T1000 (cell line): ENCODE results near the gene KCNJ12.
"Not testable (repeated sequence)": the region's sequence is repeated elsewhere in the genome, so short reads cannot be mapped to it uniquely, and the experiment has no call there.

Experiments
- DNase-seq: peaks from one replicate; lab custom pipeline; 2025; ENCODE audit warnings: mixed read lengths; lab: John Stamatoyannopoulos, UW

KCNJ12 gene

DNA sequence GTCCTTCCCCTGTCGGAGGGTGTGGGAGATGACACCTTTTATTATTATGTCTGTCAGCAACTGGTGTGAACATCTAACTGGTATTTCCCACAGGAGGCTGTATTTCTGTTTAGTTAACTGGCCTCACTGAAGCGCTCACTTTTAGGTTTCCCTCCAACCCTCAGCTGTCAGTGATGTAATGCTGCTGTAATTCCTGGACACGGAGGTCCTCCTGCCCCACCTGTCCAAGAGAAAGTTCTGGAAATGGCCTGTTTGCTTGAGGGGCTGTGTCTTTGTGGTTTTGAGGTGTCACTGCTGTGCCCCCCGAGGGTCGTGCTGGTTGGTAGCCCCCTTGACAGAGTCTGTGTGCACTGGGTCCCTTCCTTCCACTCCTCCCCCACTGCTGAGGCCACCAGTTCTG lies 11.5 kb downstream of the KCNJ12 start:
- DNase-seq = no peak

DNA sequence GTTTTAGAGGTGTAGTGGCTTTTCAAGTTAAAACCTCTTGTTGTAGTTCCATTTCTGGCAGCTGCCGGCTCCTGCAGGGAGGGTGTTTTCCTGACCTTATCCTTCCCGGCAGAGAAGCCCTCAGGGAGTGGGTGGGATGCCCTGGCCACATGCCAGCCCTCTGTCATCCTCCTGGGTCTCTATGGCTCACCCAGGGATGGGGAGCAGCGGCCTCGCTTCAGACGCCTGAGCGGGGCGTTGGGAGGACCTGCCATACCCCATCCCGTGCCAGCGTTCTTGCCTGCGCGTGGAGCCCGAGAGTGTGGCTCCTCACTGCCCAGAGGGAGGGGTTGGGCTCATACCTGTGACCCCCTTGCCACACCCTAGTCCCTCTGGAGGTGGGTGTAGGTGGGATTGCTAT lies 11.9 kb downstream of the KCNJ12 start:
- DNase-seq = no peak

DNA sequence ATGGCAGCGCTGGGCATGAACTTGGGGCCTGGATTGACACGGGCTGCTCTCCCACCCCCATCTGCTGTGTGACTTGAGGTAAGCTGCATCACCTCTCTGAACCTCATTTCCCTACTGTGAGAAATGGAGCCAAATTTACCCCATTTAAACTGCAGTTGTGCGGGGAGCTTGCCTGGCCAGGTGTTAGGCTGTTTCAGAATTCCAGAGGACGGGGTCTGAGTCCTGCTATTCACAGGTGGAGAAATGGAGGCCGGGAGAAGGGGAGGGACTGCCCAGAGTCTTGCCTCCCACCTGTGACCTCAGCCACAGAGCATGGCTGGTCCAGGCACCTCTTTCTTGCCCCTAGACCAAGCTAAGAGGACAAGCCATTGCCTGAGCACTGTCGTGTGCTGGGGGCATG lies 12.8 kb downstream of the KCNJ12 start:
- no peak for DNase-seq

DNA sequence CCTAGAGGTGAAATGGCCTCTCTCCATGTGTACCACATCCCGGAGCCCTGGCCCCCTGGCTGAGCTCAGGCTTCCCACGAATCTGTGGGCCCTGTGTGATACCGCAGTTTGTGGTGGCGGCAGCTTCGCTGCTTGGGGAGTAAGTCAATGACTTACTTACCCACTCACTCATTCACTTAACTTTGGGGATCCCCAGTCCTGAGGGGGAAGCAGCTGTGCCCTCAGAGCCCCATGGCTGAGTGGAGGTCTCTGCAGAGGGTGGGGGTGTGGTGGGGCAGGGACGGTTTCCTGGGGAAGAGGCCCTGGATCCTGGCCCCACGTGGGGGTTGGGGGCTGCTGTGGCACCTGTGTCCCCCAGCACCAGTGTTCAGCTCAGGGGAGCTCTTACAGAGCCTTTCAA lies 13.2 kb downstream of the KCNJ12 start:
- DNase-seq = no peak

DNA sequence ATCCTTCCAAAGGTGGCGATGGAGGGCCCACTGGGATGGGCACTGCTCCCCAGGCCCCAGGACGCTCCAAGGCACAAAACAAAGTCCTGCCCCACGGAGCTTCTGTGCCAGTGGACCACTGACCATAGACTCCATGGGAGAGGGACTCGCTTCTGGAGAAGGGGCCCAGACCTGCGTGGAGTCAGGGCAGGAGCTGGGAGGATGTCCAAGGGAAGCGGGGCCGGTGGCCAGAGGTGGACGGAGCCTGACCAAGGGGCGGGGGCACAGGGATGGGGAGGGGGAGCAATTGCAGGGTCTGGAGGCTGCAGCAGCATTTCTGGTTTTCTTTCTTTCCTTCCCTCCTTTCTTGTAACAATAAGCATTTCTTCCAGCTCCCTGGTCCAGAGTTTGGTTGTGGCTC lies 14.1 kb downstream of the KCNJ12 start:
- DNase-seq = no peak

DNA sequence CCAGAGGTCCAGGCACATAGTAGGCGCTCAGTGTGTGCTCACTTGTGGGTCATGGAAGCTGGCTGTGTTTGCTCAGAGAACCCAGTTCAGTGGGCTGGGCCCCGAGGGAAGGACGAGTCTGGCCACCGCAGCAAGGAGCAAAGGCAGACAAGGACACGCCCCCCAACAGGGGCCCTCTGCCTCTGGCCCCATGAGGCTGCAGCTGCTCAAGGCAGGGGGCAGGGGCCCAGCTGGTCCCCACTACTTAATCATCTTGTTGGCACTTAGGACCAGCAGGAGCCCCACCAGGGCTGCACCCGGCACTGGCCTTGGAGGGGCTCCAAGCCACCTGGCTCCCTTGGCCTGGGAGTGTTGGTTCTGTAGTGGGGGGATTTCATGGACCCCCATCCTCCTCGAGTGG lies 16.1 kb downstream of the KCNJ12 start:
- no peak for DNase-seq

DNA sequence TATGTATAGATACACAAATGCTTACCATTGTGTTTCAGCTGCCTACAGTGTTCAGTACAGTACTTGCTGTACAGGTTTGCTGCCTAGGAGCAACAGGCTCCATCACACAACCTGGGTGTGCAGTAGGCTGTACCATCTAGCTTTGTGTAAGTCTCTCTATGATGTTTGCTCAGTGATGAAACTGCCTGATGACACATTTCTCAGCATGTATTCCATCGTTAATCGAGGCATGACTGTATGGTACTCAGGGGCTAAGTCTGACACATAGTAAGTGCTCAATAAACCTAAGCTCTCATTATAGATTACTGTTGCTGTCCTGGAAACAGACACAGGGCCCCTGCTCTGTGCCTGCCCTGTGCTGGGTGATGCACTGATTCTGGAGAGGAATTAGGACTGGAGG lies 18.1 kb downstream of the KCNJ12 start:
- DNase-seq = no peak

DNA sequence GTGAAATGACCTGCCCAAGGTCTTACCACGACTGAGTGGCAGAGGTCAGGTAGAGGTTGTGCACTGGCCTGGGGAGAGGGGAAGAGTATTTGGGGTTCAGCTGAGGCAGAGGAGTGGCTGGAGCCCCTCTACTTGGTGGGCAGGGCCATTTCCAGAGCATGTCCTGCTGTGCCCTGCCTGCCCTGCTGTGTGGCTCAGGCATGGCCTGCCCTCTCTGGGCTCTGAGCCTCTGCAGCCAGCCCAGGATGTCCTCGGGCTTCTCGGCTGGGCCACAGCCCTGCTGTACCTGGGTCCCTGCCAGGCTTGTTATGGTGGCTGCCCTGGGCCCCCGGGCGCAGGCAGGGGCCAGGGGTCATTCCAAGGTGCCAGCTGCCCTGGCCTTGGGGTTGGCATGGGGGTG lies 19.6 kb downstream of the KCNJ12 start:
- DNase-seq = no peak

DNA sequence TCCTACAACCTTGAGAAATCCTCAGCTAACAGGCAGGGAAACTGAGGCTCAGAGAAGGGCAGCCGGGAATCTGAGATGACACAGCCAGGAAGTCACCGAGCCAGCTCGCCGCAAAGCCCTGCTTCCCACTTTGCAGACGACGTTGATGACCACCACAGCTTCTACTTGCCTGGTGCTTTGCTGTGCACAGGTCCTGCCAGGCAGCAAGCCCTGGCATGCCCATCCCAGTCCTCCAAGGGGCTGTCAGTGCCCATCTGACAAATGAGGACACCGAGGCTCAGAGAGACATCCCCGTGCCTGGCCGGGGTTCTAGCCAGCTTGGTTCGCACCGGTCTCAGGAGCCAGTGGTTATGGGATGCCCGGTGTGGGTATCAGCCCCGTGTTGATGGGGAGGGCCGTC lies 20.1 kb downstream of the KCNJ12 start:
- DNase-seq = no peak

DNA sequence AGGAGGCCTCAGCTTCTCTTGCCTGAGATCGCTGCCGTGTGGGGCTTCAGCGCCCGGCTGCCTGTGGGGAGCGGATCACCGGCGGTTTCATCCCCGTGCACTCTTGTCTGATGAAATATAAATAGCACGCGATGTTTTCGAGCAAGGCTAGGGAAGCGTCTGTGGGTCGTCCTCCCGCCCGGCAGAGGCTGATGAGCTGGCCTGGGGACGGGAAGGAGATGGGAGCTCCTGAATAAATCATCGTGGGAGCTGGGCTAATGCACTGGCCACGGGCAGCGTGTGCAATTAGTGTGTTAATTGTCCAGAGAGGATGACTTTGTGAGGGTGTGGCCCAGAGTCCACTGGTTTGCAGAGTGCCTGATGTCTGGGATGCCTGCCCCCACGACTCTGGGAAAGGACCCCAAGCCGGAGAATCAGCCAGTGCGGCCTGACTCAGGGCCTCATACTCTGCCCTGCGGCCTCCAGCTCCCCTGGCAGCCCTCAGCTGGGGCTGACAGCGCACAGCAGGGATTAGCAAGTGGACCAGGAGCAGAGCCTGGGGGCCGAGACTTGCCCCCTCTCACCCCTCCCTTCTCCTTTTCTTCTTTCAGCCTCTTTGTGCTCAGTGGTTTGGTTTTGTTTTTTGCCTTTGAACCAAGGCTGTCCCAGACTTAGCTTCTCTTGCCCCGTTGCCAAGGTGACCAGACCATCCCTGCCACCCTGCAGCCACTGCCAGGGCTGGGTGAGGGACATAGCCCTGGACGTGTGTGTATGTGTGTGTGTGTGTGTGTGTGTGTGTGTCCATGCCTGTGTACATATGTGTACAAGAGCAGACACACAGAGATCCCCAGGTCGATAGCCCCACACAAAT lies 21.4 kb downstream of the KCNJ12 start:
- peak; percentile 54 for DNase-seq

DNA sequence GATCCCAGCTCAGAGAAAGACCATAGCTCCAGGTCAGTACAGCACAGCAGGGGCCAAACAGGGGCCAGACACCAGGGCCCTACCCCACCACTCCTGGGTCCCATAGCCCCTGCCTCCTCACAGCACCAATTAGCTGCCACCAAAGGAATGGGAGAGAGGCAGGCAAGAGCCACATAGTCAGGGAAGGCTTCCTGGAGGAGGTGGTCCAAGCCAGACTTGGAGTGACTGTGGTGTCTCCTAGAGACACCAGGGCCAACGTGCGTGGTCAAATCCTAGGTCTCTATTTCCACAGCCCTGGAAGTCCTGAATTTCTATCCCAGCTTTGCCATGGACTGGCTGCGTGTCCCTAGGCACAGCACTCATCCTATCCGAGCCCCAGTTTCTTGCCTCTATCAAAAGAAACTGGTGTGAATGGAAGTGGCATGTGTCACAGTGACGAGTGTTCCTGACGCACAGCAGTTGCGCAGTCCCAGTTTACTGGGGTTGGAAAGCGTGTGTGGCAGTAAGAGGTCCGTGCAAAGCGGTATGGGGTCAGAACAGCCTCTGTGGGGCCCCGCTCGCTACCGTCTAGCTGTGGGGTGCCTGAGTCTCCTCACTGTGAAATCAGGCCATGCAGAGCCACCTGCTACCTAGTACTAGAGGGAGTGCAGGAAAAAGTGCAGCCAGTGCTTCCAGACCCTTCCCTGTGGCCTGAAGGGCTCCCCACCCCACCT lies 23.5 kb downstream of the KCNJ12 start:
- DNase-seq = no peak

DNA sequence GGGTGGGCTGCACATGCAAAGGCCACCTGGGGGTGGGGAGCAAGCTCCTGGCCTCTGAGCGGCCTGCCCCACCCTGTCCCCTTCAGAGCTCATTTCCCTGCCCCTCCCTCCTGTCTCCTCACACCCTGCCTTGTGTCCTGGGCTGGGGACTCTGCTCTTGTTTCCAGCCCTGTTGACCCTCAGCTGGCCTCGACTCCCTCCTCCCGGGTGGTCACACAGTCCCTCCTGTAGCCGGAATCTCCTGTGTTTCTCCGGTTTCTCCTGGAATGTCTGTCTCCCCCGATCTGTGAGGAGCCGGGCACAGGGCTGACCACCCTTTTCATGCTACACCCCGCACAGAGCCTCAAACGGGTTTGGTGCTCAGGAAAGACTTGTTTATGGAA lies 24.0 kb downstream of the KCNJ12 start:
- not testable (repeated sequence) for DNase-seq

DNA sequence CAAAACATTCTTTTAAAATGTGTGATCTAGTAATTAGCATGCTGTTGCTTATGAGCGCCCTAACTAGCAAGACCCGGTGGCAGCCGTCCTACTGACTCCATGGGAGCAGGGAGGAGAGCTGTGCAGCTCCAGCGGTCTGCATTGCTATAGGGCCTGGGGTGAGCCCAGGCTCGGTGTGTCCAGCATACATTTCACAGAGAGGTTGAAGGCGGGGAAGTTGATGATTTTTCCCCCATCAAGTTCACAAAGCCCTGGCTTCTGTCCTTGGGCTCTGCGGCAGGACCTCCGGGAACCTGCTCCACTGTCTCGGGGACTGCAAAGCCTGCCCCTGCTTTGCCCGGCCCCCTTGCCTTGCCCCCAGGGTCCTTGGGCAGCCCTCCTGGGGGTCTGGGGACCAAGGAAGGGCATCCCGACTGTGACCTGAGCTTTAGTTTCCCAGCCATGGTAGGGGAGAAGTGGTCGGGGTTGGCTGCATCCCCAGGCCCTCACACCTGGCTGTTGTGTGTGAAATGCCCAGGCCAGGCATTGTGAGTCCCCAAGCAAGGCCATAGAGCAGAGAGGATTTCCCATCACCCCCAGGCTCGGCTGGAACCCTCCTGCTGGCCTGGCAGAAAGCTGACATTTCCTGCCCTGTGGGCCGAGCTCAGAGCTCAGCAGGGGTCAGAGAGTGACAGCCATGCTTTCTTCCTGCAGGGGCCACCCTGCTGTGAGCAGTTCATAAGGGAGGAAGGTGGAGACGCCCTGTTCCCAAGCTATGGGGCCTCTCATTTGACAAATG lies 24.8 kb downstream of the KCNJ12 start:
- DNase-seq = no peak

DNA sequence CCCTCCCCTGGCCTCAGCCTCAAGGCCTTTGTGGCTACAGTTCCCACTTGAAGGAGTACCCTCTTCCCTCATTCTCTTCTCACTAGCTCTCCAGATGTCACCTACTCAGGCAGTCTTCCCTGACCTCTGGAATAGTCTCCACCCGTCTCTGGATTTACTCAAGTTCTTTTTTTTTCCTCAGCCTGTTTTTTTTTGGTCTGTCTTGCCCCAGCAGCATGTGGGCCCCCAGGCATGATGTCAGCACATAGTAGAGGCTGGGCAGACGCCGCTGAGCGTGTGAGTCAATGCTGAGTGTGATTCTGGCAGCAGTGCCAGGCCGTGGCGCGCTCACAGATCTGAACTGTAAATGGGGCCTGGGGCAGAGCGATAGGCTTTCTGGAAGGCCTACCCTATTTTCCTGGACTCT lies 26.0 kb downstream of the KCNJ12 start:
- DNase-seq = peak; percentile 87

DNA sequence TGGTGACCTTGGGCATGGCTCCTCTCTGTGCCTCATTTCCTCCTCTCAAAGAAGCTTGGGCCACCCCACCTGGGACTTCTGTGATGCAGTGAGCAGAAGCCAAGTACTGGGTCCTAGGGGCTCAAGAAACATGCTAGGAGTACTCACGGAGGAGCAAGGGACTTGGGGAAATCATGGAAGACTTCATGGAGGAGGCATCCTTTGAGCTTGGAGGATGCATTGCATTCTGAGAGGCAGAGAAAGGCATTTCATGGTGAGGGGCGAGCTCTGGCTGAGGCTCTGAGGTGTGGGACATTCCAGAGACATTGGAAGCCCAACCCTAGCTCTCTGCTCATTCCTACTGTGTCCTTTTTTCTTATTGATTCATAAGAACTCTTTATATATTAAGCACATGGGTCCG lies 26.8 kb downstream of the KCNJ12 start:
- not testable (repeated sequence) for DNase-seq

DNA sequence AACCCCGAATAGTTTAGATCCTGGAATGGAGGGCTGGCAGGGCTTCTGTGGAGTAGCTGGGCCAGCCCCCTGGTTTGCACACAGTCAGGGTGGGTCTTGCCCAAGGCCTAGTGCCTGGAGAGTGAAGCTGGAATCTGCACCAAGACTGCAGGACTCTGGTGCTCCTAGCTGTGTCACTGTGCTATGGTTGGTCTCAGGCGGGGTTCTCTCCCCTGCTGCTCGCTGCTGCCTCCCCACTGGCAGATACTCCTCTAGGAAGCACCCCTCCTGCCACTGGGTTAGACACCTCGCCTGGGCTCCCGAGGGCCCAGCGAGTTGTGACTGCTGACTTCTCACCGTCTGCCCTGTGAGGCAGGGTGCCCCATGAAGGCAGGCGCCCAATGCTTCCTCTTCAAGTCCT lies 27.9 kb downstream of the KCNJ12 start:
- not testable (repeated sequence) for DNase-seq

DNA sequence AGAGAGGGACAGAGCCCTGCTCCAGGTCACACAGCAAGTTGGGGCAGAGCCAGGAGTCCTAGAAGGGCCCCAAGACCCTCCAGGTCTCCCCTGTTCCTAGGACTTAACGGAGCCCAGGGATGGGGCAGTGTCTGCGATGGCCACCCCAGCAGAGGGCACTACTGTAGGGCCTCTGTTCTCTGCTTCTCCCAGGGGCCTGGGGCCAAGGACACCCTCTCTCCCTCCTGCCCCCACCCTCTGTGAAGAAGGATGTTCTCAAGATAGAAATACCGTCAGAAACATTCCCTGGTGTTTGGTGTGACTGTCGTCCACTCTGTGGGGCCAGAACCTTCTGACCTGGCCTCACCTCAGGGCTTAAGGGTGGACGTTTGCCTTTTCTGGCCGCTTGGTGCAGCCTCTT lies 28.4 kb downstream of the KCNJ12 start:
- DNase-seq = not testable (repeated sequence)

DNA sequence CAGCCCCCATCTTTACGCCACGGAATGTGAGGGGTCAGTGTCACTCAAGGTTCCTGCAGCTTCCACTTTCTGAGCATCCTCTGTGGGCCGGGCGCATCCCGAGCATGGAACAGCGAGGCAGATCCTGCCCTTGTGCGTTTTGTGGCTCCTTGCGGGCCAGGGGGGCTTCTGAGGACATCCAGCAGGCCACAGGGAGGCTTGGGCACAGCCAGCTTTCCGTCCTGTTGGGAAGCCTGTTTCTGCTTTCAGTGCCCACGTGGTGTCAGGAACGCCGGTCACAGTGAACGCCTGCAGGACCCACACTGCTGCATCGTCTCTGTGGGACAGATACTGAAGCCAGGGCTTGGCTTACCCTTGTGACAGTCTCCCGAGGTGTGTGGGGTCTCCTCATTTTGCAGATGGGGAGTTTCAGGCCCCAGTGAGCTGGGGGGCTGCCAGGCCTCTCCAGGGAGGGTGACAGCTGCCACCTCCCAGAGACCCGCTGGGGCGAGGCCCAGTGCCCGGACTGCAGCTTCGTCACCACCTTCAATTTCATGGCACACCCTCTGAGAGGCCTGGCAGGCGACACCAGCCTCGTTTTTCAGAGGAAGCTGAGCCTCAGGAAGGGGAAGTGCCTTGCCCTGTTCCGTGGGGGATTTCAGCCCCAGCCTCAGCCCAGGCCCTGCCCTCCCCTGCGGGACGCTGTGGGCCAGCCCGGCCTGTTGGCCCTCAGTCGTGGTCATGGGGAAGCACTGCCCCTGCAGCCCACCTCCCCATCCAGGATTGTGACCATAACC lies 29.0 kb downstream of the KCNJ12 start:
- DNase-seq = not testable (repeated sequence)

DNA sequence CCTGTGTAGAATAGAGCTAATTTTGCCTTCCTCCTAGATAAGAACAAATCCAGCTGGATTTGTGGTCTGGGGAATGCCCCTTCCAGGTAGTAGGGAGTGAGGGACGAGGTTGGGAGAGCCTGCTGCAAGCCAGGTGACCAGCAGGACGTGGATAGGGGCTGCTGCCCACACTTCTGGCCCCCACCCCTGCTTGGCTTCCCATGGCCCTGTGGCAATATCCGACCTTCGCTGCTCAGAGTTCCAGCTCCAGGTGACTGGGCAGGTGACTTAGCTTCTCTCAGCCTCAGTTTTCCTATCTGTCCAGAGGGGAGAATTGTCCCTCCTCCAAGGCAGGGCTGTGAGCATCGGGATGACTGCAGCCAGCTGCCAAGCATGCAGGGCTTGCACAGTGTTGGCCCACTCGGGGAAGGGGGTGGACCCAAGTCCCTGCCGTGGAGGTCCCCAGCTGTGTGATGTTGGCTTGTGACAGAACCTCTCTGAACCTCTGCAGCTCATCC lies 29.8 kb downstream of the KCNJ12 start:
- DNase-seq = not testable (repeated sequence)

DNA sequence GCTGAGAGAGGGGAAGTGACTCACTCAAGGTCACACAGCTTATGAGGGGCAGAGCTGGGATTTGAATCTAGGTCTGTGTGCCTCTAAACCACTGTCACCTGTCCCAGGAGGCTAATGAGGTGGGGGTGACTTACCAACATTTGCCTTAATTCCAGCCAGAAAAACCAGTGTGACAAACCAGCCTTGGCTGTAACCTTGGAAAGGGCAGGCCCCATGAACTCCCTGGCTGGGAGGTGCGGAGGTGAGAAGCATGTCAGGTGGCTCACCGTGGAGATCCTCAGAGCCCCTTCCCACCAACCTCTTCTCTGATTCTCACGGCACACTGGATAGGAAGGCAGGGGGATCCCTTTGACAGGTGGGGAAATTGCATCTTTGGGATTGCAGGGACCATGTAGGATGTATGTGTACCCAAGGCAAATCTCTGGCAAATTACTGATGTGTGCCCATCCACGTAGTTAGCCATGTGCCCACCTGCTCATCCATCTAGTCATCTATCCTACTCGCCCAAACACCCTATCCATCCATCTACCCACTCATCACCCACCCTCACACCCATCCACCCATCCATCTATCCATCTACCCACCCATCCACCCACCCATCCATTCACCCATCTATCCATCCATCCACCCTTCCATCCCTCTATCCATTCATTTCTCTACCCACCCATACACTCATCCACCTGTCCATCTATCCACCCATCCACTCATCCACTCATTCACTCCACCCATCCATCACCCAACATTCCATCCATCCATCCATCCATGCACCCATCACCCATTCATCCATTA lies 30.7 kb downstream of the KCNJ12 start:
- not testable (repeated sequence) for DNase-seq

DNA sequence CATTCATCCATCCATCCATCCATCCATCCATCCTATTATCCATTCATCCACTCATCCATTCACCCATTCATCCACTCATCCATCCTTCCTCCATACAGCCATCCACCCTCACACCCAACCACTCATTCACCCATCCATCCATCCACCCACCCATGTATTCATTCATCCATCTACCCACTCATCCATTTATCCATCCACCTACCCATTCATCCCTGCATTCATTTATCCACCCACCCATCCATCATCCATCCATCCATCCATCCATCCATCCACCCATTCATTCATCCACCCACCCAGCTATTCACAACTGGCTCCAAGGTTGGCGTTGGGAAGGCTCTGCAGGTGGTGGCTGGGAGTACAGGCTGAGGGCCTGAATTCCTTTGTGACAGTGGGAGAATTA lies 31.6 kb downstream of the KCNJ12 start:
- not testable (repeated sequence) for DNase-seq
